HCT116 (cell line): ENCODE measurements around the gene APOL5. TPM values are rescaled to one million over a fixed set of nuclear protein-coding genes. Genes with fewer than 3 reads are reported as not detected.

Experiments used
- ATAC-seq: fragments of 200-7000 bp; cut with Tn5 transposase; 2 replicates; pipeline ENCODE4 v1.9.1; 2020; ENCODE audit warnings: mild to moderate bottlenecking, moderate library complexity
- BruUV-seq: library from RNA; stranded (reverse); fragments of 400-500 nt; replicated peaks from 2 replicates; lab custom pipeline; 2021; lab: Mats Ljungman, UMichigan
- CTCF ChIA-PET: fragments of 300-600 bp; sonication (Branson Sonifier 250); formaldehyde crosslinking; loops from one replicate; lab custom pipeline; 2021; ENCODE audit warnings: antibody characterized with exemption; lab: Charles Lee
- POLR2A ChIA-PET: fragments of 300-600, 350-600 bp; sonication (Branson Sonifier 250); formaldehyde crosslinking; loops from one replicate; lab custom pipeline; 2021; ENCODE audit warnings: antibody characterized with exemption; lab: Charles Lee
- RAD21 ChIA-PET, 2 experiments: fragments of 300-600 bp; sonication (Branson Sonifier 250); formaldehyde crosslinking; loops; one replicate each; lab custom pipeline; 2023; ENCODE audit warnings: low total read pairs in 2 of 2; ENCODE audit not compliant: uncharacterized antibody in 2 of 2, unreplicated experiment in 2 of 2, low non-redundant PET in 1 of 2; lab: Charles Lee
- DNase-seq: peaks from one replicate; pipeline ENCODE4 v3.0.0-alpha.2; 2010; ENCODE audit warnings: low read depth, low spot score
- H2AFZ ChIP-seq: fragments of 200-600 bp; shearing (Covaris generic), sonication (generic); 2 replicates; pipeline ENCODE4 v1.6.1; 2017; ENCODE audit warnings: low read depth, mixed run types, mixed read lengths, antibody characterized with exemption, low read length; ENCODE audit not compliant: poor library complexity, severe bottlenecking
- H3K27ac ChIP-seq: 2 replicates; pipeline ENCODE4 v1.5.1; 2012; ENCODE audit warnings: low read depth, low read length
- H3K27me3 ChIP-seq: fragments of 200-600 bp; sonication (generic); 2 replicates; pipeline ENCODE4 v1.6.1; 2016; ENCODE audit warnings: mixed run types, low read length, mixed read lengths; ENCODE audit not compliant: insufficient read depth
- H3K36me3 ChIP-seq, 2 experiments: fragments of 200-500 bp in 1 of 2; fragments of 200-600 bp in 1 of 2; sonication (Bioruptor generic) in 1 of 2; sonication (generic) in 1 of 2; 2 replicates each; pipeline versions ENCODE4 v1.5.1 to v1.6.1; 2014 to 2016; ENCODE audit warnings: low read length in 2 of 2, inconsistent platforms in 1 of 2, mixed read lengths in 1 of 2, mixed run types in 1 of 2; ENCODE audit not compliant: insufficient read depth in 2 of 2, control insufficient read depth in 1 of 2
- H3K4me1 ChIP-seq, 2 experiments: fragments of 200-600 bp in 1 of 2; sonication (generic) in 1 of 2; 2 replicates each; pipeline versions ENCODE4 v1.5.1 to v1.6.1; 2012 to 2017; ENCODE audit warnings: low read length in 2 of 2, inconsistent platforms in 1 of 2, mild to moderate bottlenecking in 1 of 2, mixed read lengths in 1 of 2, mixed run types in 1 of 2, moderate library complexity in 1 of 2; ENCODE audit not compliant: insufficient read depth in 2 of 2, control insufficient read depth in 1 of 2
- H3K4me2 ChIP-seq: fragments of 200-600 bp; sonication (generic); 2 replicates; pipeline ENCODE4 v1.6.1; 2017; ENCODE audit warnings: mixed run types, low read length, mixed read lengths
- H3K4me3 ChIP-seq, 2 experiments: fragments of 200-600 bp in 1 of 2; sonication (generic) in 1 of 2; replicated peaks in 1 of 2; 2 replicates each; pipeline ENCODE4 v1.5.1; 2011 to 2016; ENCODE audit warnings: low read length in 2 of 2, control low read depth in 1 of 2, low read depth in 1 of 2, mild to moderate bottlenecking in 1 of 2, mixed read lengths in 1 of 2, mixed run types in 1 of 2
- H3K79me2 ChIP-seq: fragments of 200-600 bp; sonication (generic); 2 replicates; pipeline ENCODE4 v1.6.1; 2017; ENCODE audit warnings: mild to moderate bottlenecking, mixed run types, low read length, moderate library complexity, mixed read lengths; ENCODE audit not compliant: insufficient read depth
- H3K9ac ChIP-seq: fragments of 200-600 bp; sonication (generic); 2 replicates; pipeline ENCODE4 v1.6.1; 2016; ENCODE audit warnings: low read length, mixed read lengths
- H3K9me2 ChIP-seq: fragments of 200-600 bp; sonication (generic), shearing (Covaris generic); 2 replicates; pipeline ENCODE4 v1.6.1; 2017; ENCODE audit warnings: mixed run types, mild to moderate bottlenecking, moderate library complexity; ENCODE audit not compliant: insufficient read depth
- H3K9me3 ChIP-seq, 2 experiments: fragments of 200-500 bp in 1 of 2; fragments of 200-600 bp in 1 of 2; sonication (Bioruptor generic) in 1 of 2; sonication (generic) in 1 of 2; 2 replicates each; pipeline ENCODE4 v1.6.1; 2014 to 2017; ENCODE audit warnings: low read length in 2 of 2, mixed read lengths in 2 of 2, inconsistent platforms in 1 of 2, low read depth in 1 of 2, mild to moderate bottlenecking in 1 of 2, mixed run types in 1 of 2, moderate library complexity in 1 of 2; ENCODE audit not compliant: control insufficient read depth in 1 of 2, insufficient read depth in 1 of 2
- H4K20me1 ChIP-seq: fragments of 200-600 bp; sonication (generic), shearing (Covaris generic); 2 replicates; pipeline ENCODE4 v1.6.1; 2017; ENCODE audit warnings: mixed run types, mild to moderate bottlenecking, moderate library complexity; ENCODE audit not compliant: insufficient read depth
- SIN3A ChIP-seq: IDR thresholded peaks from 2 replicates; pipeline ENCODE4 v1.6.1; 2012; ENCODE audit warnings: low read depth
- intact Hi-C: fragments of 100-400 bp; cut with micrococcal nuclease; formaldehyde crosslinking; loops from 2 replicates; pipeline ENCODE4 v1.10.0; 2022
- total RNA-seq: library from RNA; stranded (reverse); gene quantifications from one replicate; pipeline ENCODE4 v1.2.1, GENCODE V29; 2021; ENCODE audit not compliant: unreplicated experiment
- TF ChIP-seq, protein P1 (sequence below): IDR thresholded peaks from 2 replicates; pipeline ENCODE4 v1.6.1; 2012; ENCODE audit warnings: low read depth

APOL5 gene
- total RNA-seq, 1 experiment from 2014 or later, result not detected

- CTCF ChIA-PET, result no interaction called here
- DNase-seq, result no peak
Observed at GRCh38 chr22:35687461-35687860, 30.2 kb upstream of the APOL5 start.

More at GRCh38 chr22:35687461-35687860, 30.2 kb upstream of the APOL5 start:
- H3K4me1 ChIP-seq, result no peaks in the 10 kb centered on the region
- TF ChIP-seq, protein P1, sequence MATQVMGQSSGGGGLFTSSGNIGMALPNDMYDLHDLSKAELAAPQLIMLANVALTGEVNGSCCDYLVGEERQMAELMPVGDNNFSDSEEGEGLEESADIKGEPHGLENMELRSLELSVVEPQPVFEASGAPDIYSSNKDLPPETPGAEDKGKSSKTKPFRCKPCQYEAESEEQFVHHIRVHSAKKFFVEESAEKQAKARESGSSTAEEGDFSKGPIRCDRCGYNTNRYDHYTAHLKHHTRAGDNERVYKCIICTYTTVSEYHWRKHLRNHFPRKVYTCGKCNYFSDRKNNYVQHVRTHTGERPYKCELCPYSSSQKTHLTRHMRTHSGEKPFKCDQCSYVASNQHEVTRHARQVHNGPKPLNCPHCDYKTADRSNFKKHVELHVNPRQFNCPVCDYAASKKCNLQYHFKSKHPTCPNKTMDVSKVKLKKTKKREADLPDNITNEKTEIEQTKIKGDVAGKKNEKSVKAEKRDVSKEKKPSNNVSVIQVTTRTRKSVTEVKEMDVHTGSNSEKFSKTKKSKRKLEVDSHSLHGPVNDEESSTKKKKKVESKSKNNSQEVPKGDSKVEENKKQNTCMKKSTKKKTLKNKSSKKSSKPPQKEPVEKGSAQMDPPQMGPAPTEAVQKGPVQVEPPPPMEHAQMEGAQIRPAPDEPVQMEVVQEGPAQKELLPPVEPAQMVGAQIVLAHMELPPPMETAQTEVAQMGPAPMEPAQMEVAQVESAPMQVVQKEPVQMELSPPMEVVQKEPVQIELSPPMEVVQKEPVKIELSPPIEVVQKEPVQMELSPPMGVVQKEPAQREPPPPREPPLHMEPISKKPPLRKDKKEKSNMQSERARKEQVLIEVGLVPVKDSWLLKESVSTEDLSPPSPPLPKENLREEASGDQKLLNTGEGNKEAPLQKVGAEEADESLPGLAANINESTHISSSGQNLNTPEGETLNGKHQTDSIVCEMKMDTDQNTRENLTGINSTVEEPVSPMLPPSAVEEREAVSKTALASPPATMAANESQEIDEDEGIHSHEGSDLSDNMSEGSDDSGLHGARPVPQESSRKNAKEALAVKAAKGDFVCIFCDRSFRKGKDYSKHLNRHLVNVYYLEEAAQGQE, result no peak
- TF ChIP-seq SIN3A, result no peak
- no peak for ATAC-seq
- H2AFZ ChIP-seq, result no peak overlapping the region
- no peak overlapping the region for H3K9ac ChIP-seq
- H3K79me2 ChIP-seq, result no peaks in the 10 kb centered on the region
- H3K9me2 ChIP-seq, result no peaks in the 10 kb centered on the region
- intact Hi-C loops, result no loop called here
- H3K4me3 ChIP-seq, result no peak overlapping the region
- no peaks in the 10 kb centered on the region for H3K36me3 ChIP-seq
- H3K9me3 ChIP-seq, result no peaks in the 10 kb centered on the region
- BruUV-seq, result no TSS peak
- H3K27me3 ChIP-seq, result no peaks in the 10 kb centered on the region
- ChIA-PET RAD21 (no interaction called here), POLR2A (no interaction called here)
- no peak overlapping the region for H3K27ac ChIP-seq
- no peaks in the 10 kb centered on the region for H4K20me1 ChIP-seq
- H3K4me2 ChIP-seq, result no peak overlapping the region
